ENCODE results near the gene HOXC10.
A peak's percentile ranks its signal among the peaks of the same experiment; 100 is the strongest.

HOXC10 gene

GRCh38 chr12:54004063-54004840, 19.3 kb downstream of the HOXC10 start:
- DNase-seq: no peak

GRCh38 chr12:54004841-54005530, 20.0 kb downstream of the HOXC10 start:
- no peak for DNase-seq

- DNase-seq: no peak
These were observed 20.5 kb downstream of the HOXC10 start for GRCh38 chr12:54005531-54005852.

GRCh38 chr12:54005853-54006558, 21.1 kb downstream of the HOXC10 start:
- DNase-seq: peak; percentile 93

- no peak for DNase-seq
These were observed 21.7 kb downstream of the HOXC10 start for GRCh38 chr12:54006559-54007220.

GRCh38 chr12:54007538-54008259, 22.8 kb downstream of the HOXC10 start:
- no peak for DNase-seq

GRCh38 chr12:54008260-54008552, 23.3 kb downstream of the HOXC10 start:
- no peak for DNase-seq

- no peak for DNase-seq
These were observed 24.5 kb downstream of the HOXC10 start for GRCh38 chr12:54009171-54010052.

- DNase-seq: no peak
These were observed 25.4 kb downstream of the HOXC10 start for GRCh38 chr12:54010053-54010971.

GRCh38 chr12:54010972-54011664, 26.2 kb downstream of the HOXC10 start:
- DNase-seq: no peak

GRCh38 chr12:54011665-54012532, 27.0 kb downstream of the HOXC10 start:
- no peak for DNase-seq

- no peak for DNase-seq
These were observed 27.9 kb downstream of the HOXC10 start for GRCh38 chr12:54012631-54013409.

GRCh38 chr12:54014377-54015017, 29.6 kb downstream of the HOXC10 start:
- DNase-seq: no peak

- no peak for DNase-seq
These were observed 30.3 kb downstream of the HOXC10 start for GRCh38 chr12:54015018-54015931.

GRCh38 chr12:54016051-54016450, 31.1 kb downstream of the HOXC10 start:
- no peak for DNase-seq

GRCh38 chr12:54016478-54016964, 31.6 kb downstream of the HOXC10 start:
- no peak for DNase-seq
